Measurements from ENCODE around the gene TLE5.

GRCh38 chr19:3106509-3107141 is 44.3 kb upstream of the TLE5 start:
- TF ChIP-seq POLR2A (IDR thresholded peaks at IDR 0.05) (no peak), EP300 (IDR thresholded peaks at IDR 0.05) (no peak), CTCF (IDR thresholded peaks at IDR 0.05) (no peak)

Data from tibial nerve (tissue), 4 donors.